KOPT-K1 (cell line): ENCODE results near the gene PPP1R16B.
"Not testable (repeated sequence)": the region's sequence is repeated elsewhere in the genome, so short reads cannot be mapped to it uniquely, and the experiment has no call there.

Experiments used
- H3K27ac ChIP-seq: fragments of 200-600 bp; sonication (generic); 2 replicates; pipeline ENCODE4 v1.5.1; 2016; ENCODE audit warnings: antibody characterized with exemption, mild to moderate bottlenecking, low read depth, low read length; ENCODE audit not compliant: poor library complexity, severe bottlenecking
- H3K36me3 ChIP-seq: fragments of 200-600 bp; sonication (generic); 2 replicates; pipeline ENCODE4 v1.5.1; 2017; ENCODE audit warnings: antibody characterized with exemption, mild to moderate bottlenecking, low read length, moderate library complexity; ENCODE audit not compliant: insufficient read depth
- H3K9me3 ChIP-seq: fragments of 200-600 bp; sonication (generic); 2 replicates; pipeline ENCODE4 v1.5.1; 2017; ENCODE audit warnings: antibody characterized with exemption, low read length, mild to moderate bottlenecking; ENCODE audit not compliant: insufficient read depth, poor library complexity, severe bottlenecking

The PPP1R16B gene

DNA sequence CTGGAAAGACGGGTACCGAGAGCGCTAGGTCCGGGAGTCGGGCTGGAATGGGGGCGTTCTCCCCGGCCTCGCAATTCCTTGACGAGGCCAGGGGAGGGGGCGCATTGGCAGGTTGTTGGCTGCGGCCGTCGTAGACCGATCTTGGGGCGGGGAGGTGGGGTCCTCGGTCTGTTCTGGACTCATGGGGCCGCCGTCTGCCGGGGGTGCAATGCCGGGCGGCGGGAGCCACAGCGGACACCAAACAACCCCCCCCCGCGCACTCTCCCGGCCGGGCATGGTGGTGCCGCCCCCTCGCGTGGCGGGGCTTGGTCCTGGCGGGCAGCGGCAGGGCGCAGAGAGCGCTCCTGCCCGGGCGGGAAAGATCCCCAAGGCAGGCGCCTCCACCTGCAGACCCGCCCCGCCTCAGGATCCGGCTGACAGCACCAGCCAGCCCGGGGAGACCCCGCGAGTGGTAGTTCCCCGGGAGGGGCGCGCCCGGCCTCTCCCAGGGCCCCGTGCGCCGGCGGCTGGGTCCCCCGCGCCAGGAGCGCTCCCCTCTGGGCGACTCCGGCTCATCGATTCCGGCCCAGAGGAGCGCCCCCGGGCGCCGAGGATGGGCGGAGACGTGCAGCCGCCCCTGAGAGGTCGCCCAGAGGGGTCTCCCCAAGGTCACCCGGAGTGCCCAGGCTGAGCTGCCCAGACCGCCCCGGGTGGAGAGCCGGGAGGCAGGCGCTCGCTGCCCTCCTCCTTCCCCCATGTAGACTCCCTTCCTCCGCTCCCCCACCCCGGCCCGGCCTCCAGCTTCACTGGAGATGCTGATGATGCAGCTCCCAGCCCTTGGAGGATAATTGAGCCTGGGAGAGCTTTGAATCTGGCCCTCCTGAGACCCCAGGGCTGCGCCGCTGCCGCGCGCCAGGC lies 709 bp downstream of the PPP1R16B start:
- Histone ChIP-seq H3K36me3 (no peaks in the 10 kb centered on the region), H3K27ac (peak overlapping the region; percentile 92), H3K9me3 (no peaks in the 10 kb centered on the region)

DNA sequence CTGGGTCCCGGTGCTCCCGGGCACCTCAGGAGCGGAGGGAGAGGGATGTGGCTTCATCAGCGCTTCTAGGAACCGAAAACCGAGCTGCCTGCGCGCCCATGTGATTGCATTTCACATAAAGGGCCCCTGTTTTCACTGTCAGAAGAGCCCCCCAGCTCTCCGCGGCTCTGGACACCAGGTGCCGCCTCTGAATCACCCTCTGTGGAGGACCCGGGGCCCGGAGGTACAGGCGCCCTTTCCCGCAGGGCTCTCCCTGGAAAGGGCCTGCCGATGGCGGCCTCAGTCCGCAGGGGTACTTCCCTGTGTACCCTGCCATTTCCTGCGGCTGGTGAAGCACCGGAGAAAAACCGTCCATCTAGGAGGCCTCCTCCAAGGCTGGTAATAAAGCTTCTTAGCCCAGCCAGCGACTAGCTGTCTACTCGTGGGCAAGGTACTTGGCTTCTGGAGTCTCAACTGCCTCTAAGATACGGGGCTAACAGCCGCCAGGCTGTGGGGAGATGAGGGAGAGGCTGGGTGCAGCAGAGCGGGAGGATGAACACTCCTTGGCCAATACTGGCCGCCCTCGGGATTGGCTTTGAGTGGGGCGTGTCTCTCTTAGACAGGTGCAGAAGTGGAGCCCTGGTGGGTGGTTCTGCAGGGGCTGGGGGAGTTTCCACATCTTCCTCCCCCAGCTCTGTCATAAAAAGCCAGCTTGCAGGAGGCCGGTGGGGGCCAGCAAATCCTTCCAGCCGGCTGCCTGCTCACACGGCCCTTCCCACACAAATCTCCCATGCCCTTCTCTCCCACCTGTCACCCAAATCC lies 1.6 kb downstream of the PPP1R16B start:
- no peak overlapping the region for H3K27ac ChIP-seq
- H3K36me3 ChIP-seq = no peaks in the 10 kb centered on the region

DNA sequence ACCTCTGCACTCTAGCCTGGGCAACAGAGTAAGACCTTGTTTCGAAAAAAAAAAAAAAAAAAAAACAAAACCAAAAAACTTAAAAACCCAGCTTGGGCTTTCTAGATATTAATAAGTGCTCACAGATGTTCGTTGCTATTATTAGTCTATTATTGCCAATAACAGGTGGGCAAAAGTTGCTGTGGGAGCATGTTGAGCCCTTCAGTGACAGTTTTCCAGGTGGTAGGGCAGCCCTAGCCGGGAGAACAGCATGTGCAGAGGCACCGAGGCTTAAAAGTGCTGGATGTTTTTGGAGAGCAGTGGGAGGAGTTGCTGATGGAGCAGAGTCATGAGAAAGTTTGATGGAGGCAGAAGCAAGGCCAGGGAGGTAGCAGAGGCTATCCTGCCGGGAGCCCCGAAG lies 4.4 kb downstream of the PPP1R16B start:
- no peaks in the 10 kb centered on the region for H3K9me3 ChIP-seq
- H3K36me3 ChIP-seq = no peaks in the 10 kb centered on the region
- H3K27ac ChIP-seq = no peak overlapping the region

More for the DNA sequence above, 1.6 kb downstream of the PPP1R16B start:
- no peaks in the 10 kb centered on the region for H3K9me3 ChIP-seq

DNA sequence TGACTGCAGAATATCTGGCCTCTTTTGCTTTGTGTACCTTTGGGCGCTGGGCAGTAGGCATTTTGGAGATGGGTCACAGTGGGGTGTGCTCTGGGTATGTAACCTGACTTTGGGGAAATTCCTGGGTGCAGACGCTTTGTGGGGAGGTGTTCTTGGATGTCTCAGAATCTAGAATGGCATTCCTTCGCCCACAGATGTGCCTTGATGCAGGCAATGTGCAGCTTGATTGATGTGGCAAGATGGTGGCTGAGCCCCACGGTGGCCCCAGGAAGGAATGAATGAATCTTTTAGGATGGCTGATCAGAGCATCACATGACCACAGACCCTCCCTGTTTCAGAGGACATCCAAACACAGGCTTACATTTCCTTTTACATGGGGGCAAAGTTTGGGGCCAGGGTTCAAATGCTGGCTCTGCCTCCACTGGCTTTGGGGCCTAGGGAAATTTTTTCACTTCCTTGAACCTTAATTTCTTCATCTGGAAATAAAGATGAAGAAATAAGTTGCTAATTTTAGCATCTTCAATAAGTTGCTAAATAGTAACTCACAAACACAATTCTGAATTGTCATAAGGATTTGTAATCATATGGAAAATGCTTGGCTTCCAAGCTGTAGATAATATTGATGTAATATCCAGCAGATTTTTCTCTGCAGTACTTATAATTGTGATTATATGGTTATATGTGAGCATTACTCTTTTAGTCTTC lies 5.6 kb downstream of the PPP1R16B start:
- Histone ChIP-seq H3K9me3 (no peaks in the 10 kb centered on the region), H3K36me3 (no peaks in the 10 kb centered on the region), H3K27ac (no peak overlapping the region)

DNA sequence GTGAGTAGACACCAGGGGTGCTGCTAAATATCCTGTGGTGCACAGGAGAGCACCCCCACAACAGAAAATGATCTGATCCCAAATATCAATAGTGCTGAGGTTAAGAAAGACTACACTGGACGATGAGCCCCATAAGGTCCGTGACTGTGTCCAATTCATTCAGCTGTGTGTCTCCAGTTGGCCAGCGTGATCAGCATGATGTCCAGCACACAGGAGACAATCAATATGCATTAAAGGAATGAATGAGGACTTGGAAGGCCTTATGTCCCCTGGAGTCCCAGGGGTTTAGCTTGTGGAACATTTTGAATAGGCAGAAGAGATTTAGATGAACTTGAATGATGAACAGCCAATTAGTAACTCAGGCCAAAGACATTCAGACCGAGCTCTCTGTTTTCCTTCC lies 6.3 kb downstream of the PPP1R16B start:
- Histone ChIP-seq H3K36me3 (no peaks in the 10 kb centered on the region), H3K27ac (no peak overlapping the region), H3K9me3 (no peaks in the 10 kb centered on the region)

DNA sequence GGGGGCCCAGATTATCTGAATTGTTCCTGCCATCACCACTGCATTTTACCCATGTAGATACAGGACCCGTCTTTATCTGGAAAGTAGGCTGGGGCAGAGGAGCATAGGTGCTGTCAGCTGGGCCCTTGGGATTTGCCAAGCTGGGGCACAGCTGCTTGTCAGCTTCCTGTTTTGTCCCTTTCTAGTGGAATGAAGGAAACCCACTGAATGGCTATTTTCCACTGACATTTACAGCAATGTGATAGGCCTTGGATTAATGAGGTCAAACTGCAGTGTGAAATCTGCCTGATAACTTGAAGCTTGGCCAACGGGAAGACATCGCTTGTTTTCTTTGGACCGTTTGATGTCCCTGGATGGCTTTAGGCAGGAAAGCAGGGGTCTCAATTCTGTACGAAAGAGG lies 6.7 kb downstream of the PPP1R16B start:
- no peak overlapping the region for H3K27ac ChIP-seq

DNA sequence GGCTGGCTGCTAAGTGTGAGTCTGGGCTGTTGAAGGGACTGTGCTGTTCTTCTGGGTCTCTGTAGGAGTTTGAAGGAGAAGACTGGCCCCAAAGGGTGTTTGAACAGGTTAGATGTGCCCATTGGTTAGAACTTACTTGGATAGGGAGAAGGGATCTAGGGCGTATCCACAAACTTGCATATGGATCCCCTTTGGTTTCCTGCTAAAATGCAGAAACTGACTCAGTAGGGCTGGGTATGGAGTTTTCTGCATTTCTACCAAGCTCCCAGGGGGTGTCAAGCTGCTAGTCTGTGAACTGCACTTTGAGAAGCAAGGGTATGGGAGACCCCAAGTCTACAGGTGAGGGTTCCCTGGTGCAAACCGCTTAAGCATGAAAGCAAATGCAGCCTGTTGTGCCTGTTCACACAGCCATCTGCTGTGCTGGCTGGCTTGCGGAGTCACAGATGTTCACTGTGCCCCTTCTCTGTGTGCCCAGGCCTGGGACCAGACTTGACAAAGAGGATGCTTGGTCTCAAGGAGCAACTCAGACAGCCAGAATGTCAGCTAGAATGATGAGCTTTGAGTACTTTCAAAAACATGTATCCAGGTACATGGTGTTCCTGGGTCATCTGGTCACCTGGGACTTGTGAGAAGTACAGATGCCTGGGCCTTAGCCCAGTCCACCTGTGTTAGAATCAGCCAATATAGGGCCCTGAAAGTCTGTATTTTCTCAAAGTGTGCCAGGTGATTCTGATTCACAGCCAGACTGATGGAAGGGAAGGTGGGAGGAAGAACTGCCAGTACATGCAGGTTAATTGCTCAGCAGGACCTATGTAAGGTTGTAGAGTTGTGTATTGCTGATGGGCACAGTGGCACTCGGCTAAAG lies 7.4 kb downstream of the PPP1R16B start:
- no peaks in the 10 kb centered on the region for H3K36me3 ChIP-seq
- H3K27ac ChIP-seq = no peak overlapping the region

More for the DNA sequence above, 6.7 kb downstream of the PPP1R16B start:
- Histone ChIP-seq H3K36me3 (no peaks in the 10 kb centered on the region), H3K9me3 (no peaks in the 10 kb centered on the region)

DNA sequence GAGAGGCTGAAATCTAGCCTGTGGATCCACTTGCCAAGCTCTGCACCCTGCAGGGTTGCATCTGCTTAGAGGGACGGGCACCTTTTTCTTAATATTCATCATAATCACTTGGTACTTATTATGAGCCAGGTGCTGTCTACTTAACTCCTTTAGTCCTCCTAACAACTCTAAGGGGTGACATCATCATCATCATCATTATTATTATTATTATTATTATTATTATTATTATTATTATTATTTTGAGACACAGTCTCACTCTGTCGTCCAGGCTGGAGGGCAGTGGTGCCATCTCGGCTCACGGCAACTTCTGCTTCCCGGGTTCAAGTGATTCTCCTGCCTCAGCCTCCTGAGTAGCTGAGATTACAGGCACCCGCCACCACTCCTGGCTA lies 8.1 kb downstream of the PPP1R16B start:
- not testable (repeated sequence) for H3K27ac ChIP-seq, H3K36me3 ChIP-seq, H3K9me3 ChIP-seq

More for the DNA sequence above, 7.4 kb downstream of the PPP1R16B start:
- H3K9me3 ChIP-seq = no peaks in the 10 kb centered on the region

DNA sequence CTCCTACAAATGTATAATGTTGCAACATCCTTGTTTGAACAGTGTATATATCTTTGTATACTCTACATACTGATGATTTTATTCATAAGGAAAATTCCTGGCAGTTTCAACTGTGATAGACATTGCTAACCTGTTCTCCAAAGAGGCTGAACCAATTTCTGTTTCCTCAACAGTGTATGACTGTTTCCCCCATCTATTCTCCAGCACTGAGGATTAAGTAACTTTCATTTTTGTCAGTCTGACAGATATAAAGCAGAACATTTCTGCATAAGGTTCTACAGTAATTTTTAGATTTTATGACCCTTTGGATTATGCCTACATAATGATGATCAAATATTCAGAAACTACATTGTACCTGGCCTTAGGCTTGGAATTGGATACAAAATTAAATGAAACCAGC lies 9.9 kb downstream of the PPP1R16B start:
- no peaks in the 10 kb centered on the region for H3K9me3 ChIP-seq
- H3K36me3 ChIP-seq = no peaks in the 10 kb centered on the region
- H3K27ac ChIP-seq = no peak overlapping the region

DNA sequence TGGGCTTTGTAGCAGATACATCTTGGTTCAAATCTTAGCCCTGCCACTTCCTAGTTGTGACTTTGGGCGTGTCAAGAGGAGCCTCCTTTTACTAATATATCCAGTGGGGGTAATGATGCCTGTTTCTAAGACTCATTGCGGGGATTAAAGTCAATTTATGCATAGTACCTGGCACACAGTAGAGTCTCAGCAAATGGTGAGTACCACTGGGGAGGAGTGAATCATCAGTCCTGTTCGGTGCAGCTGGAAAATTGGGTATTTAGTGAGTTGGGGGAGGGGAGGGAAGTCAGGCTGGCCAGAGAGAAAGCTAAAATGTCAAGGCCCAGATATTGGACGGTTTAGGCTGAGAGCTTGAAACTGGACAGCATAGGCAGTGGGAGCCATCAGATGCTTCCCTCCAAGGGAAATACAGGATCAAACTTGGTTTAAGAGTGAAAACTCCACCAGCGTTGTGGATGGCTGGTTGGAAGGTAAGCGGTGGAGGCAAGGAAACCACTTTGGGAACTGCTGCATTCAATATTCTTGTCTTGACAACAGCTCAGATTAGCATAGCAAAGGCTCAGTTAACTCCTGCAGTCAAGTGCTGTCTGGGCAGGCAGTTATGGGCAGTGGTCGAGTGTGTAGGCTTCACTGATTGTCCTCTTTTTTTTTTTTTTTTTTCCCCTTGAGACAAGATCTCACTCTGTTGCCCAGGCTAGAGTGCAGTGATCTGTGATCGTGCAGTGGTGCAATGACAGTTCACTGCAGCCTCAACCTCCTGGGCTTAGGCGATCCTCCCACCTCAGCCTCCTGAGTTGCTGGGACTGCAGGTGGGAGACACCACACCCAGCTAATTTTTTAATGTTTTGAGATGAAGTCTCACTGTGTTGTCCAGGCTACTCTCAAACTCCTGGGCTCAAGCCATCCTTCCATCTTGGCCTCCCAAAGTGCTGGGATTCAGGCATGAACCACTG lies 12.9 kb downstream of the PPP1R16B start:
- Histone ChIP-seq H3K9me3 (peaks cover 8% of the 10 kb centered on the region), H3K27ac (no peak overlapping the region), H3K36me3 (no peaks in the 10 kb centered on the region)

DNA sequence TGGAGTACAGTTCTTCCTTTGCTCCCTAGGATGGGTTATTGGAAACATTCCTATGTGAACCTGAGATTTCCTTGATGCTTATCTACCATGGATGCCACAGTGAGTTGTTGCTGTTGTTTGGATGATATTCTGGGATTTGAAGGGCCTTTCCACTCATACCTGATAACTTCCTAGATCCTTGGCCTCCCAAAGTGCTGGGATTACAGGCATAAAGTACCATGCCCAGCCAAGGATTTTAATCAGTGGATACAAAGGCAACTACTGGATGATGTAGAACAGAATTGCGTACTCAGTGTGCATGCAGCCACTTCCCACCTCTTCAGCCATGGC lies 20.0 kb downstream of the PPP1R16B start:
- Histone ChIP-seq H3K9me3 (peaks cover 8% of the 10 kb centered on the region), H3K27ac (no peak overlapping the region), H3K36me3 (no peaks in the 10 kb centered on the region)

DNA sequence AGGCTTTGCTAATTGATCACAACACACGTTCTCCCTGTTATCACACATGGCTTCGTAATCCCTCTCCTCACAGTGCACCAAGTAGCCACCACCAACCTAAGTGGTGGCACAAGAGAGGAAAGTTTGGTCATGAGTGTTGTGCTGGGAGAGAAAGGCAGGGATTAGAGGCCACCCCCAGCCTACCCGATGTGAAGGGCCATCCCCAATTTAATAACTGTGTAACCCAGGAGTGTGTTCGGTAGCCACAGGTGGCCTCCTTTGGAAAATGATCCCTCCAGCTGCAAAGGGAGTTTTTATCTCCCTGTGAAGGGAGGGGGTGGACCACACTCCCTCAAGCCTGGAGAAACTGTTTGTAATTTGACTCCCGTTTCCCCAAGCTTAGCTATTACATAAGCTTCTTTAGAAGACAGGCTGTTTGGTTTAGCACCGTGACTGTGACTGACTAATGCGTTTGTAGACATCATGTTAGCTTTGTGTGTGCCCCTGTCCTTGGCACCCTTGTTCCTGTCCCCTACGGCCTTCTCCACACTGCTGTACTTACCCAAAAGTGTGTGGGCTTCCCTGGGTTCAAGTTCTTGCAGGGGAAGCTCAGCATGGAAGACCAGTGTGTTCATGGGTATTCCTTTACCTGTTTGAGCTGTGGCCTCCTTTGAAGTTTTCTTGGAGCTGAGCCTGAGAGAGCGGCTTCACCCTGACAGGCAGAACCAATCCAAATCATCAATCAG lies 20.6 kb downstream of the PPP1R16B start:
- no peaks in the 10 kb centered on the region for H3K36me3 ChIP-seq
- H3K9me3 ChIP-seq = peaks cover 7% of the 10 kb centered on the region
- H3K27ac ChIP-seq = no peak overlapping the region

DNA sequence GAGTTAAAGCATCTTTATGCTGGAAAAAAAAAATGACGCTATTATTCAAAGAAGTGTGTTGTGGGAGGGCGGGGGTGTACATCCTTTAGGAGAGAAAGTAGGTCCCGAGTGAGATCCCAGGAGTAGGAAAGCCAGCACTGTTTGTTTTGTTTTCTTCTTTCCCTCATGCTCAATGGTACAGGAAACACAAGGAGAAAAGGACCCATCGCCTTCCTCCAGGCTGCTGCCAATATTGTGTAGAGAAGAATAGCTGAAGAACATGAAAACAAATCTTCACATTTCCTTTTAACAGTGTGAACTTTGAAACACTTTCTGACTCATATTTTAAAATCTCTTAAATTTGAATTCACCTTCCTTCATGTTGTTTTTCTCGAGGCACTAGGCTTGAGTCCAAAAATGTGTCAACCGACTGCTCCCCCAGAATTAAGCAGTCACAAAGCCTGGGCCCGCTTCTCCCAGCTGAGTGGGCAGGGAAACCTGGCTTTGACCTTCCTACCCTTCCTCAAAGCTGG lies 22.3 kb downstream of the PPP1R16B start:
- H3K36me3 ChIP-seq = no peaks in the 10 kb centered on the region
- H3K9me3 ChIP-seq = no peaks in the 10 kb centered on the region
- H3K27ac ChIP-seq = no peak overlapping the region
